ENCODE results near the gene MPP3.

The MPP3 gene

GRCh38 chr17:43832168-43832975, 574 bp downstream of the MPP3 start:
- DNase-seq (ENCODE audit: low spot score): peak; percentile 92

- no peak for DNase-seq (ENCODE audit: low spot score)
Observed at GRCh38 chr17:43831633-43832032, 1.3 kb downstream of the MPP3 start.

GRCh38 chr17:43830510-43831140, 2.3 kb downstream of the MPP3 start:
- no peak for DNase-seq (ENCODE audit: low spot score)

- no peak for DNase-seq (ENCODE audit: low spot score)
Observed at GRCh38 chr17:43829738-43830137, 3.2 kb downstream of the MPP3 start.

- no peak for DNase-seq (ENCODE audit: low spot score)
Observed at GRCh38 chr17:43827596-43827995, 5.3 kb downstream of the MPP3 start.

- DNase-seq (ENCODE audit: low spot score): no peak
Observed at GRCh38 chr17:43826206-43826605, 6.7 kb downstream of the MPP3 start.

GRCh38 chr17:43825567-43825966, 7.4 kb downstream of the MPP3 start:
- no peak for DNase-seq (ENCODE audit: low spot score)

GRCh38 chr17:43823350-43824084, 9.4 kb downstream of the MPP3 start:
- DNase-seq (ENCODE audit: low spot score): no peak

- no peak for DNase-seq (ENCODE audit: low spot score)
Observed at GRCh38 chr17:43822570-43823190, 10.3 kb downstream of the MPP3 start.

GRCh38 chr17:43820759-43821158, 12.2 kb downstream of the MPP3 start:
- DNase-seq (ENCODE audit: low spot score): no peak

GRCh38 chr17:43818966-43819365, 14.0 kb downstream of the MPP3 start:
- no peak for DNase-seq (ENCODE audit: low spot score)

- DNase-seq (ENCODE audit: low spot score): no peak
Observed at GRCh38 chr17:43817826-43818225, 15.1 kb downstream of the MPP3 start.

GRCh38 chr17:43816336-43817320, 16.3 kb downstream of the MPP3 start:
- DNase-seq (ENCODE audit: low spot score): no peak

GRCh38 chr17:43814714-43815113, 18.2 kb downstream of the MPP3 start:
- peak; percentile 83 for DNase-seq (ENCODE audit: low spot score)

- DNase-seq (ENCODE audit: low spot score): no peak
Observed at GRCh38 chr17:43814026-43814425, 18.9 kb downstream of the MPP3 start.

- DNase-seq (ENCODE audit: low spot score): no peak
Observed at GRCh38 chr17:43813386-43813785, 19.6 kb downstream of the MPP3 start.

GRCh38 chr17:43812396-43813265, 20.3 kb downstream of the MPP3 start:
- DNase-seq (ENCODE audit: low spot score): no peak

GRCh38 chr17:43810823-43811222, 22.1 kb downstream of the MPP3 start:
- DNase-seq (ENCODE audit: low spot score): no peak

- no peak for DNase-seq (ENCODE audit: low spot score)
Observed at GRCh38 chr17:43810226-43810715, 22.7 kb downstream of the MPP3 start.

- DNase-seq (ENCODE audit: low spot score): no peak
Observed at GRCh38 chr17:43809121-43809520, 23.8 kb downstream of the MPP3 start.

Data from GM03348 (cell line).